A549 (cell line): ENCODE data around the gene ANKRD40.

Source experiments
- CBX2 ChIP-seq: fragments of 200-600 bp; sonication (generic); IDR thresholded peaks from 2 replicates; pipeline ENCODE4 v1.6.1; 2016; ENCODE audit warnings: low read depth, mild to moderate bottlenecking, borderline replicate concordance
- CTCF ChIP-seq: fragments of >200 bp; sonication (Bioruptor Twin); formaldehyde crosslinking; IDR thresholded peaks from 3 replicates; pipeline ENCODE4 v1.5.1; 2016
- E2F6 ChIP-seq: IDR thresholded peaks from 2 replicates; pipeline ENCODE4 v1.6.1; 2012; ENCODE audit warnings: low read depth, borderline replicate concordance
- ELK1 ChIP-seq: fragments of 150-350 bp; IDR thresholded peaks from 2 replicates; pipeline ENCODE4 v1.6.1; 2014; ENCODE audit warnings: low read depth, mild to moderate bottlenecking, low read length
- EP300 ChIP-seq, 2 experiments: fragments of >200 bp; sonication (Bioruptor Twin); formaldehyde crosslinking; IDR thresholded peaks; 2 replicates in 1 of 2; 3 replicates in 1 of 2; pipeline ENCODE4 v1.6.1; 2016 to 2017
- KDM5A ChIP-seq: fragments of 200-600 bp; sonication (generic); IDR thresholded peaks from 2 replicates; pipeline ENCODE4 v1.6.1; 2016; ENCODE audit warnings: antibody characterized with exemption, mild to moderate bottlenecking
- MYC ChIP-seq: IDR thresholded peaks from 2 replicates; pipeline ENCODE4 v1.6.1; 2012; ENCODE audit warnings: mild to moderate bottlenecking, inconsistent platforms, low read length, improper control_type of control experiment, borderline replicate concordance
- NFE2L2 ChIP-seq: fragments of 150-350 bp; conservative IDR thresholded peaks from 2 replicates; pipeline ENCODE4 v1.6.1; 2014; ENCODE audit warnings: low read length
- PHF8 ChIP-seq: fragments of 200-600 bp; sonication (generic); IDR thresholded peaks from 2 replicates; pipeline ENCODE4 v1.6.1; 2016; ENCODE audit warnings: low read depth, mild to moderate bottlenecking, antibody characterized with exemption, moderate library complexity, borderline replicate concordance
- POLR2A ChIP-seq: IDR thresholded peaks from 2 replicates; pipeline ENCODE4 v1.6.1; 2012; ENCODE audit warnings: mild to moderate bottlenecking, low read length
- REST ChIP-seq: fragments of 200-600 bp; sonication (generic); IDR thresholded peaks from 2 replicates; pipeline ENCODE4 v1.6.1; 2016; ENCODE audit warnings: antibody characterized with exemption, mild to moderate bottlenecking, moderate library complexity
- SREBF2 ChIP-seq: fragments of 450-650 bp; IDR thresholded peaks from 2 replicates; pipeline ENCODE4 v1.6.1; 2014; ENCODE audit warnings: mild to moderate bottlenecking, moderate library complexity
- ZNF302 ChIP-seq: fragments of 250-450 bp; sonication (Bioruptor Pico); IDR thresholded peaks from 2 replicates; pipeline ENCODE4 v1.9.0; 2021; ENCODE audit warnings: inconsistent platforms, mild to moderate bottlenecking, moderate library complexity

DNA sequence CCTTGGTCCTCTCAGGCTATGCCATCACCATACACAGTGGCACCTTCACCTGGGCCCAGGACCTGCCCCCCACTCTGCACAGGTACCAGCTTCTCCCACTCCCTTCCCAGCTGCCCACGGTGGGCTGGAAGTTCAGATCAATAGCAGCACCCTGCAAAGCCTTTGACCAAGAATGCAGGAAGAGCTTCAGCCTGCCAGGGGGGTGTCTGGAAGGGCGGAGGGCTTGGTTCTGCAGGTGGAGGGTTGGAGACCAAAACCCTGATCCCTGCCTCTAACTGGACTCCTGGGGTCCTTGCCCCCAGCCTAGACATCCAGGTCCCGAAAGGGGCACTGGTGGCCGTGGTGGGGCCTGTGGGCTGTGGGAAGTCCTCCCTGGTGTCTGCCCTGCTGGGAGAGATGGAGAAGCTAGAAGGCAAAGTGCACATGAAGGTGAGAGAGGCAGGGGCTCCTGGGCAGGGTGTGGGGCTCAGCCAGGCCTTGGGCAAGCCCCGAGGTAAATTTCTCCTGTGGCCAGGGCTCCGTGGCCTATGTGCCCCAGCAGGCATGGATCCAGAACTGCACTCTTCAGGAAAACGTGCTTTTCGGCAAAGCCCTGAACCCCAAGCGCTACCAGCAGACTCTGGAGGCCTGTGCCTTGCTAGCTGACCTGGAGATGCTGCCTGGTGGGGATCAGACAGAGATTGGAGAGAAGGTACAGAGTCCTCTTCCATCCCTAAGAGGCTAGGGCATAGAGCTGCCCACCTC is 38.7 kb downstream of the ANKRD40 start:
- no peak for TF ChIP-seq SREBF2
- no peak for TF ChIP-seq CTCF
- no peak for TF ChIP-seq MYC
- TF ChIP-seq ZNF302 (CRISPR knock-in tag), result no peak
- TF ChIP-seq CBX2, result no peak
- no peak for TF ChIP-seq NFE2L2
- no peak for TF ChIP-seq EP300 (IDR thresholded peaks at IDR 0.05)
- TF ChIP-seq E2F6, result no peak
- no peak for TF ChIP-seq REST
- no peak for TF ChIP-seq KDM5A
- no peak for TF ChIP-seq POLR2A
- no peak for TF ChIP-seq ELK1
- TF ChIP-seq PHF8, result no peak
